Stimulated activated CD4-positive, alpha-beta T cell treated with anti-CD3 and anti-CD28 coated beads, Interleukin-1b, Interleukin-23, amount 100 ng/mL, for 1 hour (primary cell): Measurements from ENCODE around the gene HSPA2.

Experiments used
- DNase-seq, 2 donors: peaks; one replicate each; pipeline ENCODE4 v3.0.0-alpha.2; 2020; ENCODE audit warnings: low read depth in 2 of 2

Gene HSPA2

GRCh38 chr14:64540208-64541202 lies at the start of gene HSPA2:
Gene HSPA2 (plus strand): TSS chr14:64540741. CDS start chr14:64540850, 109 bp downstream.
- DNase-seq, result peak; percentile 78 to 89

- DNase-seq, result no peak
Observed at GRCh38 chr14:64491637-64492036, 48.9 kb upstream of the HSPA2 start.

- no peak for DNase-seq
Observed at GRCh38 chr14:64493455-64493854, 47.1 kb upstream of the HSPA2 start.

- DNase-seq, result no peak
Observed at GRCh38 chr14:64495252-64495651, 45.3 kb upstream of the HSPA2 start.

GRCh38 chr14:64496764-64497163 lies 43.8 kb upstream of the HSPA2 start:
- DNase-seq, result no peak

GRCh38 chr14:64500088-64500487 lies 40.5 kb upstream of the HSPA2 start:
- DNase-seq, result no peak

GRCh38 chr14:64501411-64502171 lies 39.0 kb upstream of the HSPA2 start:
- no peak for DNase-seq

- DNase-seq, result no peak
Observed at GRCh38 chr14:64502456-64502855, 38.1 kb upstream of the HSPA2 start.

GRCh38 chr14:64502887-64503433 lies 37.6 kb upstream of the HSPA2 start:
- DNase-seq, result no peak

- DNase-seq, result peak; percentile 78 to 85
Observed at GRCh38 chr14:64503434-64504309, 36.9 kb upstream of the HSPA2 start, which contains the start of gene ZBTB25. Gene ZBTB25 (minus strand): TSS chr14:64503838. CDS start chr14:64490533, 13,305 bp downstream.

- peak; percentile 51 to 63 for DNase-seq
Observed at GRCh38 chr14:64504310-64504896, 36.1 kb upstream of the HSPA2 start, which contains the start of gene ZBTB1. Gene ZBTB1 (plus strand): TSS chr14:64504770. CDS start chr14:64521505, 16,735 bp downstream.

GRCh38 chr14:64504897-64505794 lies 35.4 kb upstream of the HSPA2 start:
- DNase-seq, result peak; percentile 58 to 61

GRCh38 chr14:64506721-64507120 lies 33.8 kb upstream of the HSPA2 start:
- DNase-seq, result no peak

- no peak for DNase-seq
Observed at GRCh38 chr14:64507376-64508156, 33.0 kb upstream of the HSPA2 start.

- DNase-seq, result no peak
Observed at GRCh38 chr14:64508215-64508776, 32.2 kb upstream of the HSPA2 start.

GRCh38 chr14:64509036-64509435 lies 31.5 kb upstream of the HSPA2 start:
- DNase-seq, result no peak

- DNase-seq, result no peak
Observed at GRCh38 chr14:64510825-64511671, 29.5 kb upstream of the HSPA2 start.
